CD4-positive, alpha-beta T cell treated with Interleukin-17A for 4 hours (primary cell): ENCODE data around the gene SOX10.

ENCODE experiments used
- DNase-seq: peaks from one replicate; pipeline ENCODE4 v3.0.0-alpha.2; 2020; ENCODE audit warnings: mixed read lengths

SOX10 gene

DNA sequence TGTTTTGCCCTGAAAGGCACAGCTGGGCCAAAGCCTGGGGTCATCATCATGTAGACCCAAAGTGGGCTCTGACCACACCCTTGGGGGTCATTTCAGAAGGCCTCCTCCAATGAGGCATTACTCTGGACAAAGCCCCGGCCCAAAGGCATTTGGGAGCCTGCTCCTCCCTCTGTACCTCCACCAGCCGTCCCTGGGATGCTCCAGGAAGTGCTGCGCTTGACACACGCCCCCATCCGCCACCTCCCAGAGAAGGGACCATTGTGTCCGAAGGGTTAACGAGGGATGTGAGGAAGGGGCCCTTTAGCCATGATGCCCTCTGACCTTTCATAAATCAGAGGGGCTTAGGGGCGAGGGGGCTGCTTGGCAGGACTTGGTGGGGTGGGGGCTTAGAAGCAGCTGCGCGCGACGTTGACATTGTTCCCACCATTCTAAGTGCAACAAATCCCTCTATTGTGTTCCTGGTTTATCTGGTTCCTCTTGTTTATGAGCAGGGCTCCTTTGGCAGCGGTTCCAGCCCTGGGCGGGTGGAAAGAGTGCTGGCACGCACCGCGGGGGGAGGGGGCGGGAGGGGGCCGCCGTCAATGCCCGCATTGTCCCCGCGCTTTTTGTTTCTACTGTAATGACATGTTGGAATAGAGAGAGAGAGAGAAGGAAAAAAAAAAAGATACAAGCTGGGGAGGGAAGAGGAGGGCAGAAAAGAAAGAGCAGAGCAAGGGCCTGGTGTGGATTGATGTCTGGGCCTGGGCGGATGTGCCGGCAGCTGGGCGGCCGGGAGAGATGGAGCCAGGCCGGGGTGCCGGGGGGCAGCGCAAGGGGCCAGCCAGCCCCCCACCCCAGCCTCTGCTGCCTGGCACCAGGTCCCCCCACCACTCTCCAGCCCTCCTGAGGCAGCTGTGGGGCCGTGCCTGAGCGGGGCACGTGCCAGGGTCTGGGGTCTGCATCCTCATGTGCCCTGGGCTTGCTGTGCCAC is 32.1 kb upstream of the SOX10 start:
- no peak for DNase-seq

DNA sequence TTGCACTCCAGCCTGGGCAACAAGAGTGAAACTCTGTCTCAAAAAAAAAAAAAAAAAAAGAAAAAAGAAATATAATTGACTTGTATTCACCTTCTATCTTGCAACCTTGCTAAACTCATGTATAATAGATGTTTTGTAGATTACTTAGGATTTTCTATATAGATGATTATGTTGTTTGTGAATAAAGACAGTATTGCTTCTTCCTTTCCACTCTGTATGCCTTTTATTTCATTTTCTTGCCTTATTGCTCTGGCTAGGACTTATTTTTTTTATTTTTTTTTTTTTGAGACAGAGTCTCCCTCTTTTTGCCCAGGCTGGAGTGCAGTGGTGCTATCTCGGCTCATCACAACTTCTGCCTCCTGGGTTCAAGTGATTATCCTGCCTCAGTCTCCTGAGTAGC is 29.7 kb upstream of the SOX10 start:
- no peak for DNase-seq

DNA sequence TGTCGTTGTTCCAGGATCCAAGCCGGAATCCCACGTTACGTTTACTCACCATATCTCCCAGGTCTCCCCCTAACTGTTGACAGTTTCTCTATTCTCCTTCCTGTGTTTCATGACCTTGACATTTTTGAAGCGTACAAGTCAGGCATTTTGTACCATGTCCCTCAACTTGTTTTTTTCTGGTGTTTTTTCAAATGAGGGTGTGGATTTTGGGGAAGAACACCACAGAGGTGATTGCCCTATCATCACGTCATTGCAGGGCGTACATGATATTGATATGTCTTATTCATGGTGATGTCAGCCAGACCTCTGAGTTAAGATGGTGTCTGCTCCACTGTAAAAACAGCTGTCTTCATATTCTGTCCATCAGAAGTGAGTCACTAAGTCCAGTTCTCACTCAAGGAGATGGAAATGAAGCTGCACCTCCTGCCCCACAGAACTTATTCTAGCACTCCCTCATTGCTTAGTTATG is 28.3 kb upstream of the SOX10 start:
- DNase-seq: no peak

DNA sequence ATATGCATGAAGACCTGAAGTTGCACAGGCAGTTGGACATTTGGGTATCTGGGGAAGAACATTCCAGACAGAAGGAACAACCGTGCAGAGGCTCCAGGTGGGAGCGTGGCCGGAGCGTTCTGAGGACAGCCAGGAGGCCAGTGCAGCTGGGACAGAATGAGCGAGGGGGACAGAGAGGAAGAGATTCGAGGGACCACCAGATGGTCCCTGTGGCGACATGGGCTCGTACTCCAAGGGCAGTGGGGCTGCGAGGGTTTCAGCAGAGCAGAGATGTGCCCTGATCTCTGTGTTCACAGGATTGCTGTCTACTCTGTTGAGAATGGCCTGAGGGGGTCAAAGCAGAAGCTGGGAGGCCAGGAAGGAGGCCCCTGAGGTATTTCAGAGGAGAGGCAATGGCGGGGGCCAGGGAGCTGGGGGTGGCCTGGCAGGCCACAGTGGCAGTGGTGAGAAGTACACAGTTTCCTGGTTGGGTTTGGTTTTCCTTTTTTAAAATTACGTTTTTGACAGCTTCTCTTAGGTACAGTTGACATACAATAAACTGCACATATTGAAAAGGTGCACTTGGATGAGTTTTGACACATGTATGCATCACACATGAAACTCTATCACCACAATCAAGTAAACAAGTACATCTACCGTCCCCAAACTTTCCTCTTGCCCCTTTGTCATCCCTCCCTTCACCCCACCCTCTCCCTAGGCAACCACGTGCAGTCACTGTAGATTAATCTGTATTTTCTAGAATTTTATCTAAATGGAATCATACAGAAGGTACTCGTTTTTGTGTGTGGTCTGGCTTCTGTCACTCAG is 24.8 kb upstream of the SOX10 start:
- no peak for DNase-seq

DNA sequence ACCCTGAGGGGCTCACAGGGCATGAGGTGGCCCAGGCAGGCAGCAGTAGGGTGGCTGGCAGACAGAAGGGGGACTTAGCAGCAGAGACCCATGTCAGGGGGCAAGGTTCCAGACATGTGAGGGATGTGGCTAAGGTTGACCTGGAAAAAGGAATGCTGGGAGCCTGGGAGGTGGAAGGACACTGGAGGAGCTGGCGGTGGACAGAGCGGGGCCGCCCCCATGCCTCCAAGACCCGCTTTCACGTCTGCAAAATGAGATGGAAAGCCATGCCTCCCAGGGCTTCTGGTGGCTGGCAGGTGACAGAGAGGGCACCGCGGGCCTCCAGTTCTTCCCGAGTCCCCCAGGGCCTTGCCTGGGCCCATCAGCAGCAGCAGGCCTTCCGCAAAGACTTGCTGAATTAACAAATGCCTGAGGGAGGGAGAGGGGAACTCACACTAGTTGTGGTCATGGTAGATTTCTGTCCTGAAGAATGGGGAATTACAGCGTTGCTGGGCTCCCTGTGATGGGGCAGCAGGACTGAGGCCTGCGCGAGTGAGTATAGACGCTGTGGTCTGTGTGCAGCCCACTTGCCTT is 23.1 kb upstream of the SOX10 start:
- no peak for DNase-seq

DNA sequence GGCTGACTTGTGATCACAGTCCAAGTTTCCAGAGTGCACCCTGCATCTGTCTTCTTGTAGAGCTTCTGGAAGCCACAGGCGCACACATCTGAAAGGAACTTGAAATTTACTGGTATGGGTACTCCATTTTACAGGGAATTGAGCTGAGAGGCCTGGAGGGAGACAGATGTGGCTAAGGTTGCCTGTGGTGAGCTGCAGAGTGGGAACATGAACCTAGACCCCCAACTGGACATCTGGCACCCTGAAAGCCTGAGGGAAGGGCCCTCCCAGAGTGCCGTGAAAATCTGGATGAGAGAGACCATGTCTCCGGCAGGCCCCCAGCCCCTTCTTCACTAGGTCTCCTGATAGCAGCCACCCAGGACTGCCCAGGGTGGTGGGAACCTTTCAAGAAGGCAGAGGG is 22.6 kb upstream of the SOX10 start:
- DNase-seq: no peak

DNA sequence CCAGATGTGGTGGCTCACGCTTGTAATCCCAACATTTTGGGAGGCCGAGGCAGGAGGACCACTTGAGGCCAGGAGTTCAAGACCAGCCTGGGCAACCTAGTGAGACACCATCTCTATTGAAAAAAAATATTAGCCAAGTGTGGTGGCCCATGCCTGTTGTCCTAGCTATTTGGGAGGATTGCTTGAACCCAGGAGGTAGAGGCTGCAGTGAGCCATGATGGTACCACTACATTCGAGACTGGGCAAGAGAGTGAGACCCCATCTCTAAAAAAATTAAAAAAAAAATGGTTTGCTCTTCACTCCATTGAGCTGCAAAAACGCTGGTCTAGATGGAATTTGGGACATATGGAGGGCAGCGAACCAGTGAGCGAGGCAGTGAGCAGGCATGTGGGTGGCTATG is 21.6 kb upstream of the SOX10 start:
- no peak for DNase-seq

DNA sequence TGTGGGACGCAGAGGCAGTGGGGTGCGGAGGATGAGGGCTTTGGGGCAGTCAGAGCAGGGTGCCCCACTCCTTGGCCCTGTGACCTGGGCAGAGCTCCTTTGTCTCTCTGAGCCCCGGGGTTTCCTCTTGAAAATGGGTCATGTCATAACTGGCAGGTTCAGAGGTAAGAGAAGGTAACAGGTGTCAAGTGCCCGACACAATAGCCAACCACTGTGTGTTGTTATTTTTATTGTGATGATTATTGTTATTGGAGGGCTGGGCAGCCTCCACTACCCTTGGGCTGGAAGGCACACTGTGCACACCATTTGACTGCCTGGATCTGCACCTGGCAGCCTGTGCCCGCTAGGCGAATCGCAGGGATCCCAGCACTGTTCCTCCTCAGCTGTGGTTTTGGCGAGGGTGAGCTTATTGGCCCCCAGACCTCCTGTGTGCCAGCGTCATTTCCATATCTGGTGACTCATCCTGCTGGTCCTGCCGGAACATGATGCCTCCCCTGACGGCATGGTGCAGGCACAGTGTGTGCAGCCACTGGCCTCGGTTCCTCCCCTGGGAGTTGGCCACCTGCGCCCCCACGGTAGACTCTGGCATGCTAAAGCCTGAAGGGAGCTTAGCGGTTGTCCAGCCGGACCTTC is 15.4 kb upstream of the SOX10 start:
- no peak for DNase-seq

DNA sequence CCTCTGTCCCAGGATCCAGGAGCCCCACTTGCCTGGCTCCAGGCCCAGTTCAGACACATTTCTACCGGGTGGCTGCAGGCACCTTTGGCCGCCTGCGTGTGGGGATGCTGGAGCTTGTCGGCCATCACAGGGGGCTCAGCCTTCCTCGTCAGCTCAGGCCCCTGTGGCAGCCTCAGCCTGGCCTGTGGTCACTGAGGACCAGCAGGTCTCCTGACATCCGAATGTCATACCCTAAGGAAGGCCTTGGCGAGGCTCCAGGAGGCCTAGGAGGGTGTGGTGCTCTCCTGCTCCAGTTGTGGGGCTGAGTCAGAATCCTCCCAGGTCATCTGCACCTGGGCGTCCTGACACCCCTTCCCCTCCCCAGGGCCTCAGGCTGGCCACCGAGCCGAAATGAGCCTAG is 14.9 kb upstream of the SOX10 start:
- no peak for DNase-seq

DNA sequence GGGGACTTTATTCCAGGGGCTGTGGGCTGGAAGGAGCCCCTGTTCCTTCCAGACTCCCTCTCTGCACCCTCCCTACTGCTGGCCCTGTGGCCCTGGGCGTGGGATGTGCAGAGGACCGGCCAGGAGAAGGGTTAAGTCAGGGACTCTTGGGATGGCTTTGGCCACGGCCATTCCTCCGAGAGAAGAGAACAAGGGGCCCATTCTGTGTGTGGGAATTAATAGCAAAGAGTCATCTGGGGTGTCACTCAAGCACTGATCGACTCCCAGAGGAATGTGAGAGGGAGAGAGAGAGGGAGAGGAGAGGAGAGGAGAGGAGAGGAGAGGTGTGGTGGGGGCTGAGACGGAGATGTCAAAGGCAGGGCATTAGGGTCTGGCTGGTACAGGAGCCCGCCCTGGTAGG is 14.2 kb upstream of the SOX10 start:
- no peak for DNase-seq

DNA sequence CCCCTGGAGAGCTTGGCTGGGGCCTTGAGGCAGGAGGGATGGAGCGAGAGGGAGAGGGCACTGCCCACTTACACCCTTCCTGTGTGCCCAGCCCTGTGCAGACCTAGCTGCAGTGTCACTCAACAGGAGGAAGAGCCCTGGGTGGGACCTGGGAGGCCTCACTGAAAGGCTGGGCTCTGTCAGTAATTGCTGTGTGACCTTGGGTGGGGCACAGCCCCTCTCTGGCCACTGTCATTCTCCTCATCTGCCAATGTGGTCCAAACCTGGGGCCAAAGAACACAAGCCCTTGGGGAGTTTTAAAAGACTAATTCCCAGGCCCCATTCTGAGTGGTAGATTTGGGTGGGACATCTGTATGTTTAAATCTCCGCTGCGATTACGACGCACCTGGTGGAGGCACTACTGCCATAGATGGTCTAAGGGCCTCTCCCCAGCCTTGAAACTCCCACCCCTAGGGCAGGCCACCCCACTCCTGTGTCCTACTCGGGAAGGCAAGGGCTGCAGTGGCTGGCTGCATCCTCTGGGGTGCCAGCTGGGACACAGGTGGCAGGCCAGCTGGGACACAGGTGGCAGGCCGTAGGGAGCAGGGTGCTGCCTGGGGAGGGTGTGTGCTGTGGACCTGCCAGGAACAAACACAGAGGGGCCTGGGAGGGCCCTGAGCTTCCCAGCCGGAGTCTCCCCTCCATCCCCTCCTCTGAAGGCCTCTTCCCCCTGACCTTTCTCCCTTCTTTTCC is 12.3 kb upstream of the SOX10 start:
- no peak for DNase-seq

DNA sequence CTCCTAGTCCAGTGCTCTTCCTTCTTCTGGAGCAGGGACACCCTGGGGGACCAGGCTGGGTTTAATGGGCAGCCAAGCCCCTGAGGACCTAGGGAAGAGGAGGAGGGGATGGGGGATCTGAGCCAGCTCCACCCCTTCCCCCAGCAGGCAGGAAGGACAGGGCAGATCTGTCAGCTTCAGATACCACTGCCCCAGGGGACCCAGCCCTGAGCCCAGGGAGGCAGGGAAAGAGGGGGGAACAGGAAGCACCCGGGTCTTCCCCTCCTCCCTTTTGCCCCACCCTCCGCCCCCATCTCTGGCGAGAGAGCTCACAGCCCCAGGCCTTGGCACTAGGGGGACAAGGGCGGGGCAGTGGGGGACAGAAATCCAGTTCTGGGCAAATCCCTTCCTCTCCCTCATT is 11.7 kb upstream of the SOX10 start:
- DNase-seq: no peak

DNA sequence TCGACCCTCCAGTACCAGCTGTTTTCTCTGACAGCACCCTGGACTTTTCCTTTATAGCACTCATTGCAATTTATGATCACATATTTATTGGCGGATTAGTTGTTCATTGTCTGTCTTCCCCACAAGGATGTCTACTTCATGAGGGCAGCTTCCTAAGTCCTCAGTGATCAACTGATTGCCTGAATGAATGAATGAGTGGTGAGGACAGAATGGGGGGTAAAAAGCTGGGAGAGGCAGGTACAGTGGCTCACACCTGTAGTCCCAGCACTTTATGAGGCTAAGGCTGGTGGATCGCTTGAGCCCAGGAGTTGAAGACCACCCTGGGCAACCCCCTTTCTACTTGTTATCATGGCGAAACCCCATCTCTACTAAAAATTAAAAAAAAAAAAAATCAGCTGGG is 11.1 kb upstream of the SOX10 start:
- no peak for DNase-seq

DNA sequence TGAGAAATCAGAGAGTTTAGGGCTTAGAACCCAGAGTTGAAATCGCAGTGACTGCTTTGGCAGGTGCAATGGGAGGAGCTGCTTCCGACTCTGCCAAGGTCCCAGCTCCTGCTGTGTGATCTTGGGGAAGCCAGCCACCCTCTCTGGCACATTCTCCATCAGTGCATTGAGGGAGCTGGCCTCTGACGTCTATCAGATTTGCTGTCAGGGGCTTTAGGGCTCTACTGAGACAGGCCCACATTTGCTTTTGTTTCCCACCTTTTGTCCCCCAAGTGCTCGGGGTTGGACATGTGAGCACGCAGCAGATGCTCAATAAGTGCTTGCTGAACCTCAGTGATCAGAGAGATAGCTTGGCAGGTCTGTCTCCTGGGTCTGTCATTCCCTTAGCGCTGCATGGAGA is 10.6 kb upstream of the SOX10 start:
- DNase-seq: no peak

DNA sequence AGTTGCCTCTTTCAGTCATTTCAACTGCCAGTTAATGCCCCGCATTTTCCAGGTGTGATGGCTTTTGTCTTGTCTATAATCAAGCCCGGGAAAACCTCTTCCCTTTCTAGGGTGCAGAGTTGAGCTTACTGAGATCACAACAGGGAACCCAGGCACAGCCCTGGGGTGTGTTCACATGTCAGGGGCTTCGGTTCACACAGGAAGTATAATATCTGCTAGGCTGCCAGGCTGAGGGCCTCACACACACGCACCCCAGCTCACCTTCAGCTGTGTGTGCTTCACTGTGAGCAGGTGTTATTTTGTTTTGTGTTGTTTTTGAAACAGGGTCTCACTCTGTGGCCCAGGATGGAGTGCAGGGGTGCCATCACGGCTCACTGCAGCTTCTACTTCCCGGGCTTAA is 9.7 kb upstream of the SOX10 start:
- no peak for DNase-seq

DNA sequence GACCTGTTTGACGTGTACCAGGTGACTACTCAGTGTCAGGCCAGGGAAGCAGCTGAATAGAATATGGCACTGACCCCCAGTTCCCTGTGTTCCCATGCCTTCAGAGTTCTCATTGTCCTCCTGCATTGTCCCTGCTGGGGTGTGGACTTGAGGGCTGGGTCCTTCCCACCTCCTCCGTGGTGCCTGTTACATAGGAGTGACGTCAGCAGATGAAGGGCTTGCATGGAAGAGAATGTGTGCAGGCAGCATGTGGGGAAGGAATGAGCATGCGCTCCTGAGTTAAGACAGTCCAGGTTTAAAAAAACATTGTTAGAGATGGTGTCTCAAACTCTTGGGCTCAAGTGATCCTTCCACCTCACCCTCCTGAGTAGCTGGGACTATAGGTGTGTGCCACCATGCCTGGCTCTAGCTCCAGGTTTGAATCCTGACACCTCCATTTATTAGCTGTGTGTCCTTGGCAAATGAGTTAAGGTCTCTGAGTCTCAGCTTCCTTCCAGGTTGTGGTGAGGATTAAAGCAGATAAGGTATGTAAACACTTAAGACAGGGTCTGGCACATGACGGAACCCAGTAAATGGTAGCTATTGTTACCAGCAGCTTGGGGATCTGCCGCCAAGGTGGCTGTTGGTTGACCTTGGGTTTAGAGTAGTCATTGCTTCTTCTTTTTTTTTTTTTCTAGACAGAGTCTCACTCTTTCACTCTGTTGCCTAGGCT is 7.5 kb upstream of the SOX10 start:
- DNase-seq: no peak

DNA sequence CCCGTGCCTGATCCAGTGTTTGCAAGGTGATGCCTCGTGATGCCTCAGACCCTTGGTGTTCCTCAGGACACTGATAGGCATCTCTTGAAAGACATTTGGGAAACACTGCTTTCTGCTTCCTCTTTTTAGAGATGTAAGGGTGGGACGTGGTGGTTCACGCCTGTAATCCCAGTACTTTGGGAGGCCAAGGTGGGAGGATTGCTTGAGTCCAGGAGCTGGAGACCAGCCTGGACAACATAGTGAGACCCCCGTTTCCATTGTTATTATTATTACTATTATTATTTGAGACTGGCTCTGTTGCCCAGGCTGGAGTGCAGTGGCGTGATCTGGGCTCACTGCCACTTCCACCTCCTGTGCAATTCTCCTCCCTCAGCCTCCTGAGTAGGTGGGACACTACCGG is 6.5 kb upstream of the SOX10 start:
- DNase-seq: no peak

DNA sequence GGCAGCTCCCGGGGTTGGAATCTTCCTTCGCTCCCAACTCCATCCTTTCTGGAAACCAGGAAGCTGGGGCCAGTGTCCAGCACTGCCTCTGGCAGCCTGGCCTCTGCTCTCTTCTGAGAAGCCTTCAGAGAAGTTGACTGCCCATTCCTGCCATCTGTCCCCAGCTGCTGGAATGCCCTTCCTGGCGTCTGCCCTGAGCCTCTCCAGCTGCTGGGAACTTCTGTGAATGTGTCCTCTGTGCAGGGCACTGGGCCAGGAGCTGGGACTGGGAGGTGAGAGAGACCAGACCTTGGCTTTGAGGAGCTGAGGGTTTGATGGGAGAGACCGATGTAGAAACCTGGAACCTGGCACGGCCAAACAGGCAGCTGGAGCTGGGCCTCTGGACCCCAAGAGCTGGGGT is 5.9 kb upstream of the SOX10 start:
- DNase-seq: no peak

DNA sequence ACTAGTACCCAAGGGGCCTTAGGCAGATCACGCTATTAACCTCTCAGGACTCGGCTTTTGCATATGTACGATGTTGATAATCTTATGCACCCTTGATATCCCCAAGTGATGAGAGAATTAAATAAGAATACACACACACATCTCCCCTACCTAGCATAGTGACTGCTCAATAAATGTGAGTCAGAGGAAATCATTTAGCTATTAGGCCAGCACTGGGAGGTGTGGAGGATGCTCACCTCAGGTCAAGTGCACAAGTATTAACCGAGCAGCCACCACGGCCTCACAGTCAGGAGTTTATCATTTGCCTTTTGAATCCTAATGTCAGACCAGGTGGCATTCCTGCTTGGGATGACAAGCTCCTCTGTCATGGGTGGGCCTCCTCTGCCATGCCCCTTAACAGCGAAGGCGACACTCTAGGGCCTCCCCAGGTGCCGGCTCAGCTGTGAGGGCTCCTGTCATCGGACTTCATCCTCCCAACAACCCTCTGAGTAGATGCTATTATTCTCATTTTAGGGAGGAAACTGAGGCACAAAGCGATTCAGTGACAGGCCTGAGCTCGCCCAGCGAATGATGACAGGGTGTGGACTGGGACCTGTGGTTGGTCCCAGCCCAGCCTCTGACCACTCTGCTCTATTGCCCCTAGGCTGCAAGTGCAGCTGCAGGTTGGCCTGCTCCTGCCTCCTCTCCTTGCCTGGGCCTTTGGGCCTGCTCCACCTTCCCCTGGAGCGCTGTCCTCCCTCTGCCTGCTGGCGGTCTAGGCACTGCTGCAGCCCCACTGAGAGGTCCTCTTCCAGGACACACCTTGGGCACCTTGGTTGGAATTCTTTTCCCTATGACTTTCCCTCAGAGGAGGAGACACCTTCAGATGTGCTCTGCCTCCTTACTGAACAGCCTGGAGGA is 5.0 kb upstream of the SOX10 start:
- no peak for DNase-seq

DNA sequence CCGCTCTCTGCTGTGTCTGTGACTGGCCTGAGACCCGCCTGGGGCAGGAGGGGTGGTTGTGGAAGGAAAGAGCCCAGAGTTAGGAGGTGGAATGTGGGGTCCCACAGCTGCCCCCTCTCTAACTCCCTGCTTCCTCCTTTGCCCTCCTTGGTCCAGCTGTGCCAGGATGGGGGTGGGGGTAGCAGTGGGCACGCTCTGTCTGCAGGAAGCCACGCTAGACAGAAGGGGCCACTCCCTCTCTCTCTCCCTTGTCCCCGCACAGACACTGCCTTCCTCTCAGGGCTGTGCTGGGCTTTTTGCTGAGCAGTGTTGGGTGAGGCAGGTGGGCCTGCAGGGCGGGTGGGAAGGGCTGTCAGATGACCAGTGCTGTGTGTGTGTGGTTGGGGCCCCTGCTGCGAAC is 2.0 kb upstream of the SOX10 start:
- DNase-seq: no peak
